IMR-90 (cell line): ENCODE measurements around the gene CNIH2. TPM values are rescaled to one million over a fixed set of nuclear protein-coding genes. Genes with fewer than 3 reads are reported as not detected.

ENCODE experiments used
- ATAC-seq: fragments of 200-7000 bp; cut with Tn5 transposase; 2 replicates; pipeline ENCODE4 v1.9.1; 2020; ENCODE audit warnings: low read depth, mild to moderate bottlenecking, moderate library complexity
- BruUV-seq: library from RNA; stranded (reverse); fragments of 400-500 nt; replicated peaks from 2 replicates; lab custom pipeline; 2021; lab: Mats Ljungman, UMichigan
- CTCF ChIA-PET: fragments of 300-600 bp; formaldehyde crosslinking; extraction: SDS; loops from one replicate; lab custom pipeline; 2021; ENCODE audit warnings: antibody characterized with exemption; lab: Yijun Ruan, JAX
- POLR2A ChIA-PET: fragments of 300-600 bp; sonication (Branson Sonifier 250); formaldehyde crosslinking; loops from one replicate; lab custom pipeline; 2022; ENCODE audit warnings: antibody characterized with exemption; ENCODE audit not compliant: unreplicated experiment; lab: Charles Lee
- DNase-seq: peaks from one replicate; pipeline ENCODE4 v3.0.0; 2013
- H2AFZ ChIP-seq: replicated peaks from 2 replicates; pipeline ENCODE3; 2013; ENCODE audit warnings: low read length, mild to moderate bottlenecking; ENCODE audit not compliant: poor library complexity
- H2AK5ac ChIP-seq: 2 replicates; pipeline ENCODE4 v1.6.1; 2013; ENCODE audit warnings: low read depth, low read length, inconsistent platforms
- H2AK9ac ChIP-seq: replicated peaks from 2 replicates; pipeline ENCODE3; 2013; ENCODE audit warnings: mild to moderate bottlenecking, low read depth, low read length, moderate library complexity; ENCODE audit not compliant: poor library complexity
- H2BK120ac ChIP-seq: 2 replicates; pipeline ENCODE4 v1.6.1; 2013; ENCODE audit warnings: low read depth, low read length, inconsistent platforms
- H2BK15ac ChIP-seq: 3 replicates; pipeline ENCODE4 v1.6.1; 2013; ENCODE audit warnings: low read depth, low read length, inconsistent platforms
- H2BK20ac ChIP-seq: 2 replicates; pipeline ENCODE4 v1.6.1; 2013; ENCODE audit warnings: low read depth, mild to moderate bottlenecking, inconsistent platforms, low read length, moderate library complexity
- H2BK5ac ChIP-seq: 2 replicates; pipeline ENCODE4 v1.6.1; 2013; ENCODE audit warnings: mild to moderate bottlenecking, low read depth, low read length, inconsistent platforms; ENCODE audit not compliant: poor library complexity, severe bottlenecking
- H3K14ac ChIP-seq: replicated peaks from 2 replicates; pipeline ENCODE4 v1.6.1; 2013; ENCODE audit warnings: low read depth, low read length, inconsistent platforms
- H3K18ac ChIP-seq: 2 replicates; pipeline ENCODE4 v1.6.1; 2013; ENCODE audit warnings: low read depth, low read length, control low read depth
- H3K23ac ChIP-seq: 2 replicates; pipeline ENCODE4 v1.6.1; 2013; ENCODE audit warnings: low read depth, low read length, inconsistent platforms
- H3K27ac ChIP-seq: 2 replicates; pipeline ENCODE4 v1.5.1; 2013; ENCODE audit warnings: mild to moderate bottlenecking, control low read depth, low read length; ENCODE audit not compliant: insufficient read depth
- H3K27me3 ChIP-seq: 2 replicates; pipeline ENCODE4 v1.6.1; 2013; ENCODE audit warnings: low read length; ENCODE audit not compliant: control insufficient read depth, insufficient read depth
- H3K36me3 ChIP-seq: 2 replicates; pipeline ENCODE4 v1.6.1; 2013; ENCODE audit warnings: low read length, mixed read lengths; ENCODE audit not compliant: control insufficient read depth, insufficient read depth
- H3K4ac ChIP-seq: 2 replicates; pipeline ENCODE4 v1.6.1; 2013; ENCODE audit warnings: low read depth, low read length, inconsistent platforms
- H3K4me1 ChIP-seq: 2 replicates; pipeline ENCODE4 v1.6.1; 2013; ENCODE audit warnings: low read length, mixed read lengths; ENCODE audit not compliant: control insufficient read depth, insufficient read depth
- H3K4me2 ChIP-seq: 2 replicates; pipeline ENCODE4 v1.6.1; 2013; ENCODE audit warnings: low read depth, mild to moderate bottlenecking, control low read depth, low read length, moderate library complexity
- H3K4me3 ChIP-seq: 2 replicates; pipeline ENCODE4 v1.5.1; 2013; ENCODE audit warnings: low read depth, mild to moderate bottlenecking, control low read depth, low read length, moderate library complexity; ENCODE audit not compliant: insufficient read depth
- H3K56ac ChIP-seq: 2 replicates; pipeline ENCODE4 v1.6.1; 2013; ENCODE audit warnings: low read length, inconsistent platforms; ENCODE audit not compliant: insufficient read depth; ENCODE audit errors: extremely low read depth
- H3K79me1 ChIP-seq, 2 experiments: 2 replicates each; pipeline ENCODE4 v1.6.1; 2013; ENCODE audit warnings: low read length in 2 of 2, inconsistent platforms in 1 of 2, low read depth in 1 of 2
- H3K9ac ChIP-seq: 2 replicates; pipeline ENCODE4 v1.6.1; 2013; ENCODE audit warnings: low read depth, low read length, control low read depth
- H3K9me1 ChIP-seq: 2 replicates; pipeline ENCODE4 v1.6.1; 2013; ENCODE audit warnings: low read length, inconsistent platforms; ENCODE audit not compliant: insufficient read depth
- H3K9me3 ChIP-seq: 2 replicates; pipeline ENCODE4 v1.6.1; 2013; ENCODE audit warnings: low read length; ENCODE audit not compliant: control insufficient read depth, insufficient read depth
- H4K20me1 ChIP-seq: 2 replicates; pipeline ENCODE4 v1.6.1; 2013; ENCODE audit warnings: low read length, inconsistent platforms; ENCODE audit not compliant: insufficient read depth
- H4K5ac ChIP-seq: 2 replicates; pipeline ENCODE4 v1.6.1; 2013; ENCODE audit warnings: mild to moderate bottlenecking, low read depth, low read length, control low read depth
- H4K8ac ChIP-seq, 2 experiments: 2 replicates each; pipeline ENCODE4 v1.6.1; 2013; ENCODE audit warnings: low read depth in 2 of 2, low read length in 2 of 2, control low read depth in 1 of 2, inconsistent platforms in 1 of 2
- H4K91ac ChIP-seq: 2 replicates; pipeline ENCODE4 v1.6.1; 2013; ENCODE audit warnings: low read depth, low read length, inconsistent platforms; ENCODE audit not compliant: insufficient read depth
- BHLHE40 ChIP-seq: fragments of 150-350 bp; IDR thresholded peaks from 2 replicates; pipeline ENCODE4 v1.6.1; 2016; ENCODE audit warnings: mild to moderate bottlenecking, low read depth, low read length
- WGBS, 2 experiments: methylation state at CpG; one replicate each; pipeline versions ENCODE4 v1.1.5 to v1.1.7; 2013; ENCODE audit warnings: missing lambda C conversion rate in 2 of 2; ENCODE audit not compliant: insufficient read length in 1 of 2; ENCODE audit errors: extremely low coverage in 2 of 2; 5-methylcytosine and 5-hydroxymethylcytosine counted together
- dilution Hi-C: fragments of 300-500 bp; cut with HindIII; formaldehyde crosslinking; loops from one replicate; pipeline ENCODE4 v1.14.3; 2018; ENCODE audit warnings: low sequenced_read_pairs; ENCODE audit not compliant: unreplicated experiment
- in situ Hi-C: fragments of 300-500 bp; cut with MboI; formaldehyde crosslinking; loops from 3 replicates; pipeline ENCODE4 v1.14.3; 2019; ENCODE audit warnings: low sequenced_read_pairs, inconsistent platforms, mixed read lengths
- intact Hi-C: fragments of 100-400 bp; cut with micrococcal nuclease; formaldehyde crosslinking; loops from 2 replicates; pipeline ENCODE4 v1.10.0; 2022
- polyA plus RNA-seq, 3 experiments: library from polyadenylated mRNA; depleted of rRNA; stranded (reverse); fragments of >200 nt; gene quantifications; 2 replicates each; pipeline ENCODE4 v1.2.3, GENCODE V29; 2012; ENCODE audit warnings: low replicate concordance in 1 of 3
- total RNA-seq: library from RNA; depleted of rRNA; stranded (reverse); fragments of >200 nt; gene quantifications from 2 replicates; pipeline ENCODE4 v1.2.3, GENCODE V29; 2012

CNIH2 gene
- total and polyA plus RNA-seq, 2 of the 4 experiments (the other 2 are of a cell fraction): 0.54 to 3.4 TPM

DNA sequence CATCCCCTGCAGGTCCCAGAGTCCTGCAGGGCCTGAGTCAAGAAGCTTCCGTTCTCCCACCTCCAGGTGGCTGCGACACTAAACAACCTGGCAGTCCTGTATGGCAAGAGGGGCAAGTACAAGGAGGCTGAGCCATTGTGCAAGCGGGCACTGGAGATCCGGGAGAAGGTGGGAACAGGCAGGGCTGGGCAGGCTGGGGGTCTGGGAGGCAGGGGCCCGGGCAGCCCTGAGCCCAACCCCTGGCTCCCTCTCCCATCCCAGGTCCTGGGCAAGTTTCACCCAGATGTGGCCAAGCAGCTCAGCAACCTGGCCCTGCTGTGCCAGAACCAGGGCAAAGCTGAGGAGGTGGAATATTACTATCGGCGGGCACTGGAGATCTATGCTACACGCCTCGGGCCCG, 14.2 kb upstream of the CNIH2 start:
- intact Hi-C loops: no loop called here
- POLR2A ChIA-PET: no interaction called here
- DNase-seq: no peak

More for the DNA sequence above, 14.2 kb upstream of the CNIH2 start:
- Histone ChIP-seq H3K4me2 (no peak overlapping the region), H3K9me1 (no peaks in the 10 kb centered on the region; the same call in 1 of the 2 replicates), H4K8ac (no peak overlapping the region), H3K9me3 (no peaks in the 10 kb centered on the region), H2BK120ac (no peak overlapping the region), H3K36me3 (peaks cover 50% of the 10 kb centered on the region), H3K23ac (no peak overlapping the region), H3K4me3 (no peak overlapping the region), H3K79me1 (peaks cover 17 to 44% of the 10 kb centered on the region in 2 experiments), H2AK9ac (no peak overlapping the region), H2AK5ac (no peak overlapping the region), H4K20me1 (peaks cover 18% of the 10 kb centered on the region; the same call in 1 of the 2 replicates), H3K27ac (no peak overlapping the region), H3K4ac (no peak overlapping the region), H2BK20ac (no peak overlapping the region), H3K9ac (no peak overlapping the region), H3K18ac (no peak overlapping the region), H2AFZ (no peak overlapping the region), H2BK15ac (no peak overlapping the region), H4K5ac (no peak overlapping the region), H4K91ac (no peak overlapping the region), H3K14ac (no peak overlapping the region), H3K4me1 (peaks cover 6% of the 10 kb centered on the region; the same call in 1 of the 2 replicates), H2BK5ac (no peak overlapping the region), H3K27me3 (no peaks in the 10 kb centered on the region), H3K56ac (no peak overlapping the region)
- no peak for ATAC-seq
- BruUV-seq: no TSS peak
- in situ Hi-C loops (no loop called here), dilution Hi-C loops (no loop called here)
- CTCF ChIA-PET: no interaction called here
- TF ChIP-seq BHLHE40: no peak
- WGBS, 2 experiments: 100% methylated on average over 4 of the region's 10 CpGs; no CpG with 5 or more reads in 1 of the 2 experiments
